GM12891 (cell line): ENCODE results near the gene GABBR2.

Experiments
- DNase-seq: peaks from one replicate; pipeline ENCODE4 v3.0.0; 2011; ENCODE audit warnings: low spot score; ENCODE audit not compliant: insufficient read length
- FAIRE-seq: peaks from 2 replicates; lab custom pipeline; 2011; peaks lifted over from hg19 to GRCh38; lab: Jason Lieb, UNC
- PAX5 ChIP-seq: IDR thresholded peaks from 2 replicates; pipeline ENCODE4 v1.6.1; 2011; ENCODE audit warnings: low read length, moderate library complexity, mild to moderate bottlenecking; ENCODE audit not compliant: insufficient read depth, severe bottlenecking
- POLR2A ChIP-seq: IDR thresholded peaks from 2 replicates; pipeline ENCODE4 v1.6.1; 2011; ENCODE audit warnings: low read depth, low read length, control low read depth
- POLR2AphosphoS5 ChIP-seq: IDR thresholded peaks from 2 replicates; pipeline ENCODE4 v1.6.1; 2011; ENCODE audit warnings: low read depth, low read length, control low read depth
- POU2F2 ChIP-seq: IDR thresholded peaks from 2 replicates; pipeline ENCODE4 v1.6.1; 2011; ENCODE audit warnings: low read depth, mild to moderate bottlenecking, control low read depth, low read length, moderate library complexity
- SPI1 ChIP-seq: IDR thresholded peaks from 2 replicates; pipeline ENCODE4 v1.6.1; 2011; ENCODE audit warnings: low read depth, low read length, control low read depth
- TAF1 ChIP-seq: IDR thresholded peaks from 2 replicates; pipeline ENCODE4 v1.6.1; 2011; ENCODE audit warnings: low read depth, low read length, control low read depth

Gene GABBR2

GRCh38 chr9:98248737-98249474 is 459.8 kb downstream of the GABBR2 start:
- FAIRE-seq: no peak
- no peak for DNase-seq
- TF ChIP-seq SPI1: no peak
- TF ChIP-seq TAF1: no peak
- no peak for TF ChIP-seq PAX5
- no peak for TF ChIP-seq POLR2A

- TF ChIP-seq POU2F2: no peak
- no peak for DNase-seq
- no peak for FAIRE-seq
These were observed 460.7 kb downstream of the GABBR2 start for GRCh38 chr9:98247831-98248657.

- no peak for FAIRE-seq
- TF ChIP-seq TAF1 (no peak), SPI1 (no peak), POU2F2 (no peak), POLR2A (no peak), PAX5 (no peak), POLR2AphosphoS5 (no peak)
- DNase-seq: no peak
These were observed 466.3 kb downstream of the GABBR2 start for GRCh38 chr9:98242426-98242825.

GRCh38 chr9:98241357-98242300 is 467.1 kb downstream of the GABBR2 start:
- FAIRE-seq: no peak
- TF ChIP-seq SPI1: no peak
- TF ChIP-seq POLR2AphosphoS5: no peak
- no peak for TF ChIP-seq TAF1
- TF ChIP-seq POU2F2: no peak
- TF ChIP-seq POLR2A: no peak
- TF ChIP-seq PAX5: no peak
- DNase-seq: no peak

GRCh38 chr9:98240475-98240874 is 468.3 kb downstream of the GABBR2 start:
- no peak for DNase-seq

More at GRCh38 chr9:98240475-98240874, 468.3 kb downstream of the GABBR2 start:
- TF ChIP-seq POLR2A: no peak
- no peak for TF ChIP-seq SPI1
- TF ChIP-seq PAX5: no peak
- no peak for FAIRE-seq
